Erythroblast (primary cell): ENCODE measurements around the gene FAR1.

Source experiments
- GATA1 ChIP-seq: IDR thresholded peaks from 2 replicates; pipeline ENCODE4 v1.6.1; 2011; ENCODE audit warnings: low read depth, mild to moderate bottlenecking, control low read depth, low read length, moderate library complexity
- POLR2A ChIP-seq: IDR thresholded peaks from 2 replicates; pipeline ENCODE4 v1.6.1; 2011; ENCODE audit warnings: mild to moderate bottlenecking, low read length

GRCh38 chr11:13663631-13664071 is 4.8 kb upstream of the FAR1 start:
- TF ChIP-seq POLR2A (no peak), GATA1 (no peak)
